HG03025 (cell line): ENCODE data around the gene ZNF652.
"Not testable (repeated sequence)": the region's sequence is repeated elsewhere in the genome, so short reads cannot be mapped to it uniquely, and the experiment has no call there.

Experiments used
- ATAC-seq: cut with Tn5 transposase; IDR thresholded peaks from one replicate; pipeline ENCODE4 v1.9.1; 2021; ENCODE audit warnings: mild to moderate bottlenecking, moderate library complexity; ENCODE audit not compliant: unreplicated experiment, low FRiP score

The ZNF652 gene

DNA sequence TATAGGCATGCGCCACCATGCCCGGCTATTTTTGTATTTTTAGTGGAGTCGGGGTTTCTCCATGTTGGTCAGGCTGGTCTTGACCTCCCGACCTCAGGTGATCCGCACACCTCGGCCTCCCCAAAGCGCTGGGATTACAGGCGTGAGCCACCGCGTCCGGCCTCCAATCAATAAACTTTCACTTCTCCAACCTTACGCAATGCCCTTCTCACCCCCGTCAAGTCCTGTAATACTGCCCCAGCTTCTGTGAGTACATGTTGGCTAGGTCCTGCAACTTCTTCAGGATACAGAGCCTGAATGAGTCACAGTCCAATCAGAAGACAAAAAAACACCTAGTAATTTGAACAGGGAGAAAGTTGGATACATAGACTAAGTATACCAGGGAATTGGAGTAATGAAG lies 84.4 kb downstream of the ZNF652 start:
- no peak for ATAC-seq

DNA sequence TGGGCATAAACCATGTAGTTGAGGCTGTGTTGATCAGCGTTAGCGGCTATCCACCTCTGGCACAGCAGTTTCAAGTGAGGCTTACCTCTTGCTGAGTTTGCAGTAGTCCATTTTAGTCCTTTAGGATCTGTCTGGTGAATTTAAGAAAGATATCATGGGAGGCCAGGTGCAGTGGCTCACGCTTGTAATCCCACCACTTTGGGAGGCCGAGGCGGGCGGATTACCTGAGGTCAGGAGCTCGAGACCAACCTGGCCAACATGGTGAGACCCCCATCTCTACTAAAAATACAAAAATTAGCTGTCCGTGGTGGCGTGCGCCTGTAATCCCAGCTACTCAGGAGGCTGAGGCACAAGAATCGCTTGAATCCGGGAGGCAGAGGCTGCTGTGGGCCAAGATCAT lies 86.1 kb downstream of the ZNF652 start:
- not testable (repeated sequence) for ATAC-seq

DNA sequence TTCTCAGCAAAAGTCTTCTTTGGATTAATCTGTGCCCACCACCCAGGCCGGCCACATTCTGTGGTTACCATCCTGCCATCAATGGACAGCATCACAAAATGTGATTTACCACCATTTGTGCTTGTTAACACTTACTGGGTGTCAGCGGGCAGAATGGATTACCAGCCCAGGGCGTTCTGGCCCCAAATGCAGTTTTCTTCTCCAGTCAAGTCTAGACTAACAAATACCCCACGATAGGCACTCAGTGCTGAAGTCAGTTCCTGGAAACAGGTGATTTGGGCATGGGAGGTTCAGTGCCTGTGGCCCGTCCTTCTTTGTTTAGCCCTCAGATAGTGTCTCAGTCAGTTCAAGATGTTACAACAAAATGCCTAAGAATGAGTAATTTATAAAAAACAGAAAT lies 92.7 kb downstream of the ZNF652 start:
- ATAC-seq, result no peak

DNA sequence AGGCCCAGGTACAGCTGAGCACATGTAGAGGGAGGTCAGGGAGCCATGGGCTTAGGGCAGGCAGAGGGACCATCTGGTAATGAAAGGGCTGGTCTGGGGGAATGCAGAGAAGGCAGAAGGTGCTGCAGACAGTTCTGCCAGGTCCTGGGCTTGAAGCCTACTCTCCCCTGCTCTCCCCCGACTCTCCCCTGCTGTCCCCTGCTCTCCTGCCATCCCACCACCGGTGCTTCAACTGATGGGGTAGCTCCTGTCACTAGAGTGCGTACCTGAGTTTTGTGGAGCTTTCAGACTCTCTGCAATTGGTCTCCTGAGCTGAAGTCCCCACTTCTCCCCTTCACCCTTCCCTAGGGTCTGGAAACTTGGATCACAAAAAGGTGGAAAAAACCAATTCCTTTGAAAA lies 94.1 kb downstream of the ZNF652 start:
- ATAC-seq, result no peak

DNA sequence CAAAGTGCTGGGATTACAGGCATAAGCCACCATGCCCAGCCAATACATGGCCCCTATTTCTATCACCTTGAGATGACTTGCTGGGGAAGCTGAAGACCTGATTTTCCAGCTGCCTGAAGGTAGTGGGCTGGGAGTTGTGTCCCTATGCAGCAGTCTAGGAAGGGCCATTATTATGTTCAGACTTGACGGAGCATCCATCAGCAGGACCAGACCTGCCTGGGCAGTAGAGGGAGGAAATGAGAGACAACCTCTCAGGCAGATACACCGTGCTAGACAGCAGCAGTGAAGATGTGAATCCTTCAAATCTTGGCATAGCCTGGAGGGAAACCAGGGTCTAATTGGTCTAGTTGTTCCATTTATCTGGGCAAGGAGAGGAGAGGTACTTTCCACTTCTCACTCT lies 95.8 kb downstream of the ZNF652 start:
- ATAC-seq, result no peak

DNA sequence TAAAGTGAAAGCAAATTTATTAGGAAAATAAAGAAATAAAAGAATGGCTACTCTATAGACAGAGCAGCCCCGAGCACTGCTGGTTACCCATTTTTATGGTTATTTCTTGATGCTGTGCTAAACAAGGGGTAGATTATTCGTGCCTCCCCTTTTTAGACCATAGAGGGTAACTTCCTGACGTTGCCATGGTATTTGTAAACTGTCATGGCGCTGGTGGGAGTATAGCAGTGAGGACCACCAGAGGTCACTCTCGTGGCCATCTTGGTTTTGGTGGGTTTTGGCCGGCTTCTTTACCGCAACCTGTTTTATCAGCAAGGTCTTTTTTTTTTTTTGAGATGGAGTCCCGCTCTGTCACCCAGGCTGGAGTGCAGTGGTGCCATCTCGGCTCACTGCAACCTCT lies 100.5 kb downstream of the ZNF652 start:
- ATAC-seq, result not testable (repeated sequence)

DNA sequence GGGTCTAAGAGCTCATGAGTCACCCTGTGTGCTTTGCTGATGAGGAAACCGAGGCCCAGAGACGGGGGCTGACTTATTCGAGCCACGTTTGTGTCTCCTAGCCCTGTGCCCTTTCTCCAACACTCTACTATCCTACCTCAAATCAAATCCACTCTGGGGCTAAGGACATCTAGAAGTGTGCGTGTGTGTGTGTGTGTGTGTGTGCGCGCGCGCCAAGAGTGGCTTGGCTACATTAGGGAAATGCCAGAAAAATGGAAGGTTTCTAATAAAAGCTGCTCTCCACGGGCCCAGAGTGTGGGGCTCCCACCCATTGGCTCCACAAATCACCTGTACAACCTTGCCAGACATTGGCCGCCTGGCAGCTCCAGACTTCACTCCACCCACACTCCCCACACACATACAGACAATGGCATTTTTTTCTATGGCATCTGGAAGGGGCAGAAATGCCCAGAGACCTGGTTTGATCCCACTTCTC lies 101.2 kb downstream of the ZNF652 start:
- ATAC-seq, result no peak

DNA sequence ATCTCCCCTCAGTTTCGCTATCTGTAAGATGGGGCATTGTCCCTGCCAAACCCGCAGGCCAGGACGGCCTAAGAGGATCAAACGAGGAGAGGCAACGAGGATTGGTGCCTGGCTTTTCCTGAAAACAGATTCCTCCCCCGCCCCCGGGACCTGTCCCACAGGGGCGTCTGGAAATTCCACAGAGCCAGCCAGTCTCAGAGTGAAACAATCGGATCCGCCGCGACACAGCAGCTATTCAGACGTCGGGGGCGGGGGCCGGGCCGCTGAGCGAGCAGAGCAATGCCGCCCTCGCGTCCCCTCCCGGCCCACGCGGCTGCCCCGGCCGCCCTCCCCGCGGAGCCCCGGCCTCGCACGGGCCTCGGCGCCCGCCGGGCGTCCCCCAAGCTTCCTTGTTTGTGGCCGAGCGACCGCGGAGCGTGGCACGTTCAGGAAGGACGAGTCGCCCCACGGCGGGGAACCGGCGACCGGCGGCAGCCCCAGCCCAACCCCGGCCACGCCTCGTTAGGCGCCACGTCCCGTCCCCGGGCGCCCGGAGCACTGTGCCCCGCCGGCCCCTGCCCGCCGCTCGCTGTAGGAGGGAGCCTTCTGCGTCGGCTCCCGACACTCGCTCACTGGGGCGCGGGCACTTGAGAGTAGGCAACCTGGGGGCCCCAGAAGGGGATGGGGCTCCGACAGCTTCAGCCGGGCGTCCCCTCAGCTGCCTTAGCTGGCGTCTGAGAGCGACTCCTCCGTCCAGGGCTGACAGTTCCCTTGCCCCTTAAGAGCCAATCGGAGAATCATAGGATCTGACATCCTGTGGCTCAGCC lies 101.8 kb downstream of the ZNF652 start:
- ATAC-seq, result no peak

DNA sequence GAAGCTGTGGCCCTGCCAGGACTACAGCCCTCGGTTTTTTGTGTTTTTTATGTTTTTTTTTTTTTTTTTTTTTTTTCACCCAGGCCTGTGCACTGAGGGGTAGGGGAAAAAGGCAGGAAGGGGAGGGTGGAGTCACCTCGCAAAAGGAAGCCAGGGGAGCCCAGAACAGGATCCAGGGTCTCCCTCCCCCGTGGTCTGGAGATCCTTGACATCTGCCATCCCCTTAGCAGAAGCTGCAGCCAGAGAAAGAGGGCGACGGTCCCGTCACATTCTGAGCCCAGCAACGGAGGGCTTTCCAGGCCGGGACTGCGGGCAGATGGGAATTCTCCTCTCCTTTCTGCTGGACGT lies 102.4 kb downstream of the ZNF652 start:
- ATAC-seq, result no peak

DNA sequence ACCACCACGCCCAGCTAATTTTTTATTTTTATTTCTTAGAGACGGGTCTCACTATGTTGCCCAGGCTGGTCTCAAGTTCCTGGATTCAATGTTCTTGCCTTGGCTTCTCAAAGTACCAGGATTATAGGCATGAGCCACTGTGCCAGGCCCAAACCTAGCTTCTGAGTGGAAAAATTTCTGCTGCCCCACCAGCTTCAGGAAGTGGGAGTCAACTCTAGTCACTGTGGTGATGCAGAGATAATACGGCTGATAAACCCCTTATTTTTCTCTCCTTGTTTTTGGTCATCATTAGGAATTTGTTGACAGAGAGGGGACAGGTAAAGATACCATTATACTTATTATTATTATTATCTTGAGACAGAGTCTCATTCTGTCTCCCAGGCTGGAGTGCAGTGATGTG lies 103.7 kb downstream of the ZNF652 start:
- no peak for ATAC-seq

DNA sequence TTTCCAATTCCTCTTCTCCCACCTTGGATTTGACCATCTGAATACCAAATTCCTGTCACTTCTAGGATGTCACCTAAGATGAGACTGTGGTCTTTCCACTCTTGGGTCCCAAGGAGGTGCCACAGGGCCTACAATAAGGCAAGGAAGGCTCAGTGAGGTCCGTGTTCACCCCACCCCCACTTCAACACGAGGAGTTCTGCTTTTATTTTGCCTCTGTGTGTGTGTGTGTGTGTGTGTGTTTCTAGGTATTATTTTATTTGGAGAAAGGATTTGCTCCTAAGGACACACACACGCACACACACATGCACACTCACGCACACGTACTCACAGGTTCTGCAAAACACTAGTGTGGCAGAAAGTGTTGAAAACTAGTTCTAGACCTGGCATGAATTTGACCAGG lies 106.9 kb downstream of the ZNF652 start:
- ATAC-seq, result no peak

DNA sequence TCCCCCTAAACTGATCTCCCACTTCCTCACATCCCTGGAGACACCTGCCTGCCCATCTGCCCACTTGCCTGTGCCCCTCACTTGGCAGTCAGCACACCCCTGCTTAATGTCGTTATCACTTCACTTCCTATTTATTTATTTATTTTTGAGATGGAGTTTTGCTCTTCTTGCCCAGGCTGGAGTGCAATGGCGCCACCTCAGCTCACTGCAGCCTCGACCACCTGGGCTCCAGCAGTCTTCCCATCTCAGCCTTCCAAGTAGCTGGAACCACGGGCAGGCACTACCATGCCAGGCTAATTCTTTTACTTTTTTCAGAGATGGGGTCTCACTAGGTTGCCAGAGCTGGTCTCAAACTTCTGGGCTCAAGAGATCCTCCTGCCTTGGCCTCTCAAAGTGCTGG lies 108.0 kb downstream of the ZNF652 start:
- ATAC-seq, result no peak

DNA sequence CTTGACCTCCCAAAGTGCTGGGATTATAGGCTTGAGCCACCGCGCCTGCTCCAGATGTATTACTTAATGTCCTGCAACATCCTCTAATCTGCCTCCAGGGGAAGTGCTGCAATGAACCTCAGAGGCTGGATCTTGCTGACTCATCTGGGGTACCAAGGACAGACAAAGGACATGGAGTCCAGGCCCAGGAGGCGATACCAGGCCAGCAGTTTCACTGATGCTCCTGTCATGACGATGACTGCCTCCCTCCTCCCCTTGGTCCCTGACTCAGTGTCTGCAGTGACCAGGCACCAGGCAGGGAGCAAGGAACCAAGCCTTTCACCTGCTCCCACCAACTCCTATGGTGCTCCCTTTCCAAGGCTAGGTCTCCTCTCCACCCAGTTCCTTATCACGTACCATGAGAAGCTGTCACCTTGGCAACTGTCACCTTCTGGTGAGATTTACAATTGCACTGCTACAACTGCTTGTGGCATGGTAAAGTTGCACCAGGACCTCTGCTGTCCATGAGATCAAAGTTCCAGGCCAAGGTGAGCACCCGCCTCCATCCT lies 109.8 kb downstream of the ZNF652 start:
- ATAC-seq, result no peak

DNA sequence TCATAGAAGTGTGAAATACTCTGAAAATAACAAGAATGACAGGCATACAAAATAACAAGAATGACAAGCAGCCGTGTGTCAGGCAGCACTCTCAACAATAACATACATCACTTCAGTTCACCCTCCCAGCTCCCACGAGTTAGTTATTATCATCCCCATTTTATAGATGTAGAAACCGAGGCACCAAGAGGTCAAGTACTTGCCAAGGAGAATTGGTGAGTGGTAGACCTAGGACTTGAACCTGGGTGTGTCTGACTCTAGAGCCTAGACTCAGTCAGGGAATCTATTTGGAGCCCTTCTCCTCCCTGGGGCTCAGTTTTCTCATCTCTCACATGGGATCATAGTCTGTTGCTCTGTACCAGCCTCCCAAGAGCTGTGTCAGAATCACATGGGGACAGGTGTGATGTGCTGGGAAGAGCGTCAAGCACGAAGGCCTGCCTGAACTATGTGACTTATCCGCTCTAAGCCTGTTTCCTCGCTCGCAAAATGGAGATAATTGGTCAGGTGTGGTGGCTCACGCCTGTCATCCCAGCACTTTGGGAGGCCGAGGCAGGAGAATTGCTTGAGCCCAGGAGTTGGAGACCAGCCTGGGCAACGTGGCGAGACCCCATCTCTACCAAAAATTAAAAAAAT lies 112.0 kb downstream of the ZNF652 start:
- no peak for ATAC-seq

DNA sequence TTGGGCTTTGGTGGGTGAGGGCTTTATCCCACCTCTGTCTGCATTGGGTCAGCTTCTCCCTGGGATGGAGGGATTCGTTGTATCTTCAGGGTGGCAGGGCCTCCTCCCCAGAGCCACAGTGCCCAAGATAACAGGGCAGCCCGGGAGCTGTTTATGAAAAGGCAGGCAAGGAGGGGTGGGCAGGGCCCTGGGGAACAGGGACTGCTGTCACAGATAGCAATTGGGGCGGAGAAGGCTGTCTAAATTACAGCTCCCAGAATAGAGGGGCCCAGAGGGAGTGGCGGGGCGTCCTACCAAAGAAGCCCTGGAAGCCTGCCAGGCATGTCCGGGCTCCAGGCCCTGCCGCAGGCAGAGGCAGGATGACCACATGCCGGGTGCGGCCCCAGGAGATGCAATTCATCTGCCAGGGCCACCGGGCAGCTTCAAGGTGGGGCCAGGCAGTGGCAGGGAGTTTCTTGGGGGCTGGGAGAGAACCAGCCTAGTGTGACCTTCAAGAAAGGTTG lies 112.7 kb downstream of the ZNF652 start:
- ATAC-seq, result no peak

DNA sequence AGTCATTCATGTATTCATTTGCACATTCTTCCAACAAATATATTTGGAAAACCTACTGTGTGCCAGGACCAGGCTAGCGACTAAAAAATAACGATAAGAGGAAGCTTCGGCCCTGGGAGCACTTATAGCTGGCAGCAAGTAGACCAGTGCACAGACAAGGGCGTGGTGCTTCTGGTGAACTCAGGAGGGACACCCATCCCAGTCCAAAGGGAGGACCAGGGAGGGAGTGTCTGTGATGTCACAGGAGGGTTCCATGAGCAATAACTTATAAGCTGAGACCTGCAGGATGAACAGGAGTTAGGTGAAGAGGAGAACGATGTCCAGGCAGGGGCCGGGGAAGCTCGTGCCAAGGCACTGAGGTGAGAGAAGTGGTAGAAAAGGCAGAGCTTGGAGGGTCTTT lies 114.1 kb downstream of the ZNF652 start:
- no peak for ATAC-seq

DNA sequence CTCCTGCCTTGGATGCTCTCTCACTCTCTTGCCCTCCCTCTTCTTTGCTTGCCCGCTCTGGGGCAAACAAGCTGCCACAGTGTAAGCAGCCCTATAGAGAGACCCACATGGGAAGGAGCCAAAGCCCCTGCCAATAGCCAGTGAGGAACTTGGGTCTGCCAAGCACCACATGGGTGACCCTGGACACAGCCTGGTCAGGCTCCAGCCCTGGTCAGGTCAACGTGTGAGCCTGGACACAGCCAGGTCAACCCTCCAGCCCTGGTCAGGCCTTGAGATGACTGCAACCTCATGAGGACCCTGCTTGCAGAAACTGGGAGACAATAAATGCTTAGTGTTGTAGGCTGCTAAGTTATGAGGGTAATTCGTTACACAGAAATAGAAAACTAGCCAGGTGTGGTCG lies 117.2 kb downstream of the ZNF652 start:
- no peak for ATAC-seq
